Tibial nerve (tissue), 3 donors: ENCODE measurements around the gene FHDC1.

Source experiments
- POLR2A ChIP-seq, 2 donors: fragments of 450-650 bp; IDR thresholded peaks; one replicate each; pipeline ENCODE4 v1.6.1; 2017; ENCODE audit warnings: antibody characterized with exemption in 2 of 2, mild to moderate bottlenecking in 2 of 2, moderate library complexity in 2 of 2
- TF ChIP-seq, protein P1 (sequence below), 5 experiments: fragments of 200-600 bp in 3 of 5; fragments of 450-650 bp in 2 of 5; sonication (generic) in 3 of 5; IDR thresholded peaks; one replicate each; pipeline ENCODE4 v1.5.1; 2016 to 2019; ENCODE audit warnings: antibody characterized with exemption in 5 of 5, mild to moderate bottlenecking in 3 of 5, moderate library complexity in 2 of 5

DNA sequence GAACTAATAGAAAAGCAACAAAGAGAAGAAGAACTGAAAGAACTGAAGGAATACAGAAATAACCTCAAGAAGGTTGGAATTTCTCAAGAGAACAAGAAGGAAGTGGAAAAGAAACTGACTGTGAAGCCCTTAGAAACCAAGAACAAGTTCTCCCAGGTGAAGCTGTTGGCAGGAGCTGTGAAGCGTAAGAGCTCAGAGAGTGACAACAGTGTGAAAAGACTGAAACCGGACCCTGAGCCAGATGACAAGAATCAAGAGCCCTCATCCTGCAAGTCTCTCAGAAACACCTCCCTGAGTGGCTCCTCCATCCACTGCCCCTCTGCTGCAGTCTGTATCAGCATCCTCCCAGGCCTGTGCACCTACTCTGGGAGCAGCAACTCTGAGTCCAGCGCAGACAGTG, 8.4 kb upstream of the FHDC1 start:
- TF ChIP-seq, protein P1, sequence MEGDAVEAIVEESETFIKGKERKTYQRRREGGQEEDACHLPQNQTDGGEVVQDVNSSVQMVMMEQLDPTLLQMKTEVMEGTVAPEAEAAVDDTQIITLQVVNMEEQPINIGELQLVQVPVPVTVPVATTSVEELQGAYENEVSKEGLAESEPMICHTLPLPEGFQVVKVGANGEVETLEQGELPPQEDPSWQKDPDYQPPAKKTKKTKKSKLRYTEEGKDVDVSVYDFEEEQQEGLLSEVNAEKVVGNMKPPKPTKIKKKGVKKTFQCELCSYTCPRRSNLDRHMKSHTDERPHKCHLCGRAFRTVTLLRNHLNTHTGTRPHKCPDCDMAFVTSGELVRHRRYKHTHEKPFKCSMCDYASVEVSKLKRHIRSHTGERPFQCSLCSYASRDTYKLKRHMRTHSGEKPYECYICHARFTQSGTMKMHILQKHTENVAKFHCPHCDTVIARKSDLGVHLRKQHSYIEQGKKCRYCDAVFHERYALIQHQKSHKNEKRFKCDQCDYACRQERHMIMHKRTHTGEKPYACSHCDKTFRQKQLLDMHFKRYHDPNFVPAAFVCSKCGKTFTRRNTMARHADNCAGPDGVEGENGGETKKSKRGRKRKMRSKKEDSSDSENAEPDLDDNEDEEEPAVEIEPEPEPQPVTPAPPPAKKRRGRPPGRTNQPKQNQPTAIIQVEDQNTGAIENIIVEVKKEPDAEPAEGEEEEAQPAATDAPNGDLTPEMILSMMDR (IDR thresholded peaks at IDR 0.05), result no peak
- TF ChIP-seq POLR2A (IDR thresholded peaks at IDR 0.05), result no peak
